Large intestine (tissue), 3 donors: ENCODE results near the gene RNF40. TPM values are rescaled to one million over a fixed set of nuclear protein-coding genes. Genes with fewer than 3 reads are reported as not detected.
"Not testable (repeated sequence)": the region's sequence is repeated elsewhere in the genome, so short reads cannot be mapped to it uniquely, and the experiment has no call there.

Source experiments
- DNase-seq, 2 donors: peaks; one replicate each; pipeline versions ENCODE4 v3.0.0 to v3.0.0-alpha.2; 2013
- H3K27ac ChIP-seq: one replicate; pipeline ENCODE4 v1.5.1; 2013; ENCODE audit warnings: low read length
- H3K27me3 ChIP-seq: 2 replicates; pipeline ENCODE4 v1.6.1; 2013; ENCODE audit warnings: low read length; ENCODE audit not compliant: control insufficient read depth, insufficient read depth
- H3K36me3 ChIP-seq: 2 replicates; pipeline ENCODE4 v1.6.1; 2013; ENCODE audit warnings: low read length; ENCODE audit not compliant: control insufficient read depth, insufficient read depth
- H3K4me1 ChIP-seq: one replicate; pipeline ENCODE4 v1.6.1; 2013; ENCODE audit warnings: low read length; ENCODE audit not compliant: control insufficient read depth, insufficient read depth
- H3K4me3 ChIP-seq: one replicate; pipeline ENCODE4 v1.5.1; 2013; ENCODE audit warnings: low read length
- H3K9me3 ChIP-seq: one replicate; pipeline ENCODE4 v1.6.1; 2013; ENCODE audit warnings: mild to moderate bottlenecking, low read depth, low read length, moderate library complexity; ENCODE audit not compliant: control insufficient read depth
- WGBS: methylation state at CpG from one replicate; pipeline ENCODE4 v1.1.5; 2013; ENCODE audit warnings: low lambda C conversion rate; ENCODE audit not compliant: insufficient coverage; 5-methylcytosine and 5-hydroxymethylcytosine counted together
- polyA plus RNA-seq: library from polyadenylated mRNA; unstranded; fragments of 120-200 nt; gene quantifications from one replicate; pipeline ENCODE4 v1.2.1, GENCODE V29; 2013

RNF40 gene
- polyA plus RNA-seq, 1 donor: 84.5 TPM

- no peaks in the 10 kb centered on the region for H3K36me3 ChIP-seq
- H3K27me3 ChIP-seq: no peaks in the 10 kb centered on the region
- H3K9me3 ChIP-seq: peaks cover 3% of the 10 kb centered on the region
- H3K4me3 ChIP-seq: no peak overlapping the region
- peaks cover 3% of the 10 kb centered on the region for H3K4me1 ChIP-seq
- no peak overlapping the region for H3K27ac ChIP-seq
- WGBS: no CpG with 5 or more reads among the region's 34 CpGs
- no peak for DNase-seq
Measured at GRCh38 chr16:30820952-30821421, 58.9 kb downstream of the RNF40 start.

DNA sequence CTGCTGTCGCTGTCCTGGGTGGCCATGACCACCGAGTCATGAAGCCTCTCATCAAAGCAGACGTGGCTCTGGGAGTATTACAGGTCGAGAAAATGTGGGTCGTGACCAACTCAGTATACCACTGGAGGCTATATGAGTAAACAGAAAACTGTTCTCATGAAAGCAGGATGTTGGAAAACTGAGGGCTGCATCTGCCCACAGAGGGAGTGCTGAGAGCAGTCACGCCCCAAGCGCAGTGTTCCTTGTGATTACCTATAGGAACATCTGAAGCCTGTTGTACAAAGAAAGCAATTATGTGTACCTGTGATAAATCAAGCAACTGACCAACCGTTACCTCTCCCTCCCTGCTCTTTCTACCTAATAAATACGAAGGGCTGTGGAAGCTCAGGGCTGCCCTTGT is 59.3 kb downstream of the RNF40 start:
- not testable (repeated sequence) for DNase-seq

DNA sequence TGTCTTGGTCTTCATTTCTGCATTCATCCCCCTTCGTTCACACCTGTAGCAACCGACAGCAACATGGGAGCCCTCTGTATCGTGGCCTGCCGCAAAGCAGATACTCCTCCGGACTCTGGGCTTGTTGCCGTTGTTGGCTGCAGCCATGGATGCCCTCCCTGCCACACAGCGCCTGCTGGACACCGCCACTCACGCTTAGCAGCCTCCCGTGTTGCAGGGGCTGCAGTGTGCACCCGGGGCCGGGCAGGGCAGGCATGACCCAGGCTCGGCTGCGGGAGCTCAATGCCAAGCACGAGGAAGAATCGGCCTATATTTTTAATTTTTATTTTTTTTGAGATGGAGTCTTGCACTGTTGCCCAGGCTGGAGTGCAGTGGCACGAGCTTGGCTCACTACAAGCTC is 59.8 kb downstream of the RNF40 start:
- no peak for DNase-seq

More for the DNA sequence above, 59.3 kb downstream of the RNF40 start:
- H3K9me3 ChIP-seq, H3K27ac ChIP-seq, H3K4me3 ChIP-seq, H3K27me3 ChIP-seq, H3K36me3 ChIP-seq, H3K4me1 ChIP-seq: not testable (repeated sequence)
- 80% methylated on average over 1 of the region's 9 CpGs for WGBS

More for the DNA sequence above, 59.8 kb downstream of the RNF40 start:
- no peaks in the 10 kb centered on the region for H3K36me3 ChIP-seq
- H3K9me3 ChIP-seq: peaks cover 3% of the 10 kb centered on the region
- WGBS: 90% methylated on average over 2 of the region's 17 CpGs
- peaks cover 3% of the 10 kb centered on the region for H3K4me1 ChIP-seq
- no peak overlapping the region for H3K4me3 ChIP-seq
- no peak overlapping the region for H3K27ac ChIP-seq
- no peaks in the 10 kb centered on the region for H3K27me3 ChIP-seq

Other genes starting within 250 kb of the RNF40 start
- gene ZNF768, start 235.8 kb upstream of the RNF40 start, polyA plus RNA-seq: 53.1 TPM
- 9.4 TPM for gene ZNF747, start 227.5 kb upstream of the RNF40 start, polyA plus RNA-seq
- 21.2 TPM for gene ZNF764, start 203.9 kb upstream of the RNF40 start, polyA plus RNA-seq
- gene ZNF688, start 190.6 kb upstream of the RNF40 start, polyA plus RNA-seq: 15.8 TPM
- gene ZNF785, start 176.6 kb upstream of the RNF40 start, polyA plus RNA-seq: 22.7 TPM
- 8.6 TPM for gene ZNF689, start 151.9 kb upstream of the RNF40 start, polyA plus RNA-seq
- gene PRR14, start 111.4 kb upstream of the RNF40 start, polyA plus RNA-seq: 35.0 TPM
- gene FBRS, start 103.9 kb upstream of the RNF40 start, polyA plus RNA-seq: 97.6 TPM
- 36.8 TPM for gene SRCAP, start 63.2 kb upstream of the RNF40 start, polyA plus RNA-seq
- gene PHKG2, start 13.9 kb upstream of the RNF40 start, polyA plus RNA-seq: 38.2 TPM
- 4.2 TPM for gene CFAP119, start 260 bp upstream of the RNF40 start, polyA plus RNA-seq
- 15.4 TPM for gene ZNF629, start 24.9 kb downstream of the RNF40 start, polyA plus RNA-seq
- 25.6 TPM for gene BCL7C, start 131.8 kb downstream of the RNF40 start, polyA plus RNA-seq
- gene CTF1, start 134.3 kb downstream of the RNF40 start, polyA plus RNA-seq: 4.0 TPM
- 17.6 TPM for gene FBXL19, start 161.2 kb downstream of the RNF40 start, polyA plus RNA-seq
- 24.5 TPM for gene ORAI3, start 186.7 kb downstream of the RNF40 start, polyA plus RNA-seq
- gene SETD1A, start 195.4 kb downstream of the RNF40 start, polyA plus RNA-seq: 12.3 TPM
- gene HSD3B7, start 222.9 kb downstream of the RNF40 start, polyA plus RNA-seq: 11.7 TPM
- 1.9 TPM for gene STX1B, start 248.3 kb downstream of the RNF40 start, polyA plus RNA-seq